Measurements from ENCODE around the gene GARNL3.

GRCh38 chr9:127369428-127369827 lies 104.9 kb downstream of the GARNL3 start:
- TF ChIP-seq, protein P1, sequence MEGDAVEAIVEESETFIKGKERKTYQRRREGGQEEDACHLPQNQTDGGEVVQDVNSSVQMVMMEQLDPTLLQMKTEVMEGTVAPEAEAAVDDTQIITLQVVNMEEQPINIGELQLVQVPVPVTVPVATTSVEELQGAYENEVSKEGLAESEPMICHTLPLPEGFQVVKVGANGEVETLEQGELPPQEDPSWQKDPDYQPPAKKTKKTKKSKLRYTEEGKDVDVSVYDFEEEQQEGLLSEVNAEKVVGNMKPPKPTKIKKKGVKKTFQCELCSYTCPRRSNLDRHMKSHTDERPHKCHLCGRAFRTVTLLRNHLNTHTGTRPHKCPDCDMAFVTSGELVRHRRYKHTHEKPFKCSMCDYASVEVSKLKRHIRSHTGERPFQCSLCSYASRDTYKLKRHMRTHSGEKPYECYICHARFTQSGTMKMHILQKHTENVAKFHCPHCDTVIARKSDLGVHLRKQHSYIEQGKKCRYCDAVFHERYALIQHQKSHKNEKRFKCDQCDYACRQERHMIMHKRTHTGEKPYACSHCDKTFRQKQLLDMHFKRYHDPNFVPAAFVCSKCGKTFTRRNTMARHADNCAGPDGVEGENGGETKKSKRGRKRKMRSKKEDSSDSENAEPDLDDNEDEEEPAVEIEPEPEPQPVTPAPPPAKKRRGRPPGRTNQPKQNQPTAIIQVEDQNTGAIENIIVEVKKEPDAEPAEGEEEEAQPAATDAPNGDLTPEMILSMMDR (IDR thresholded peaks at IDR 0.05; ENCODE audit: poor library complexity), result no peak
- TF ChIP-seq EZH2 (IDR thresholded peaks at IDR 0.05; ENCODE audit: borderline replicate concordance), result no peak

All from hepatocyte (in vitro differentiated cells).